ENCODE results near the gene ZDHHC13. TPM values are rescaled to one million over a fixed set of nuclear protein-coding genes. Genes with fewer than 3 reads are reported as not detected.

Gene ZDHHC13
- total RNA-seq, 1 experiment from 2014 or later, result 21.8 TPM

DNA sequence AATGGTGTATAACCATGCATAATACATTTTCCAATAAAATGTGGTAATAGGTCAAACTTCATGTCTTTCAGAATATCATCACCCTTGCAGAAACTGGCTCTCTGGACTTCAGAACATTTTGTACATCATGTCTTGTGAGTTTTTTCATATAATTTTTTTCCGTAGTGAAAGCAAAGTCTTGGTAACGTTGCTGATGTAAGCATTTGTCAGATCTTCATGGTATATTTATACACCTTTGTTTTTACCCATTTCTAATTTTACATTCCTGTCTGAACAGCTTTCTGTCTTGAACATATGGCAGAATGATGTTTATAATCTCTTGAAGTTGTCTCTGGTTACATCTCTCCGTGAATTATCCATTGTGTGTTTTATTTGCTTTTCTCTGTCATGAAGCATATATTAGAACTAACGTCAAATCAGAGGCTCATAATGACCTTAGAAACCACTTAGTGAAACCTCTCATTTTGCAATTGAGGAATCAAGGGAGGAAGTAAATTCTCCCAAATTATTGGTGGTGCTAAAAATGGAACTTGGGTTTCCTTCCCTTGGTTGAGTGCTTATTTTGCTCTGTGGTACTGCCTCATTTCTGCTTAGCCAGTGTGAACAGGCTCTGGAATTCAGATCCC, 47.4 kb downstream of the ZDHHC13 start:
- Histone ChIP-seq H3K27me3 (ENCODE audit: insufficient read depth, low read length) (no peaks in the 10 kb centered on the region), H3K9ac (ENCODE audit: low read length) (no peak overlapping the region), H3K9me3 (ENCODE audit: control insufficient read depth in 1 of 2, insufficient read depth in 1 of 2, low read depth in 1 of 2, low read length in 2 of 2) (no peaks in the 10 kb centered on the region), H3K4me3 (replicated peaks in 1 of 2; ENCODE audit: low read depth in 1 of 2, low read length in 2 of 2) (no peak overlapping the region), H2AFZ (ENCODE audit: low read depth, low read length, poor library complexity, severe bottlenecking) (no peak overlapping the region), H3K36me3 (ENCODE audit: control insufficient read depth in 1 of 2, insufficient read depth in 2 of 2, low read length in 2 of 2) (peaks cover 6 to 9% of the 10 kb centered on the region in 2 experiments; a peak in 2 of 4 replicates), H4K20me1 (ENCODE audit: insufficient read depth) (no peaks in the 10 kb centered on the region), H3K27ac (ENCODE audit: low read depth, low read length) (no peak overlapping the region), H3K79me2 (ENCODE audit: insufficient read depth, low read length) (no peaks in the 10 kb centered on the region), H3K9me2 (ENCODE audit: insufficient read depth) (no peaks in the 10 kb centered on the region), H3K4me2 (ENCODE audit: low read length) (no peak overlapping the region), H3K4me1 (ENCODE audit: control insufficient read depth in 1 of 2, insufficient read depth in 2 of 2, low read length in 2 of 2) (no peaks in the 10 kb centered on the region)
- BruUV-seq (replicated peaks), result no TSS peak
- ATAC-seq (no peak), DNase-seq (ENCODE audit: low read depth, low spot score) (no peak)
- intact Hi-C loops (cut with micrococcal nuclease), result no loop called here
- POLR2A ChIA-PET, result interaction anchor here (1.0 kb wide), 1 partner anchor 17 kb away, joined by 7 read pairs; no protein-coding TSS in a partner anchor
- CTCF ChIA-PET, result no interaction called here
- TF ChIP-seq ELF1 (IDR thresholded peaks at IDR 0.05; ENCODE audit: borderline replicate concordance, low read depth), result no peak
- TF ChIP-seq FOSL1 (IDR thresholded peaks at IDR 0.05; ENCODE audit: low read depth), result no peak
- TF ChIP-seq, protein P1, sequence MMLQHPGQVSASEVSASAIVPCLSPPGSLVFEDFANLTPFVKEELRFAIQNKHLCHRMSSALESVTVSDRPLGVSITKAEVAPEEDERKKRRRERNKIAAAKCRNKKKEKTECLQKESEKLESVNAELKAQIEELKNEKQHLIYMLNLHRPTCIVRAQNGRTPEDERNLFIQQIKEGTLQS (IDR thresholded peaks at IDR 0.05), result no peak
- TF ChIP-seq POLR2AphosphoS5 (IDR thresholded peaks at IDR 0.05; ENCODE audit: low read depth, low read length), result no peak
- TF ChIP-seq, protein P2, sequence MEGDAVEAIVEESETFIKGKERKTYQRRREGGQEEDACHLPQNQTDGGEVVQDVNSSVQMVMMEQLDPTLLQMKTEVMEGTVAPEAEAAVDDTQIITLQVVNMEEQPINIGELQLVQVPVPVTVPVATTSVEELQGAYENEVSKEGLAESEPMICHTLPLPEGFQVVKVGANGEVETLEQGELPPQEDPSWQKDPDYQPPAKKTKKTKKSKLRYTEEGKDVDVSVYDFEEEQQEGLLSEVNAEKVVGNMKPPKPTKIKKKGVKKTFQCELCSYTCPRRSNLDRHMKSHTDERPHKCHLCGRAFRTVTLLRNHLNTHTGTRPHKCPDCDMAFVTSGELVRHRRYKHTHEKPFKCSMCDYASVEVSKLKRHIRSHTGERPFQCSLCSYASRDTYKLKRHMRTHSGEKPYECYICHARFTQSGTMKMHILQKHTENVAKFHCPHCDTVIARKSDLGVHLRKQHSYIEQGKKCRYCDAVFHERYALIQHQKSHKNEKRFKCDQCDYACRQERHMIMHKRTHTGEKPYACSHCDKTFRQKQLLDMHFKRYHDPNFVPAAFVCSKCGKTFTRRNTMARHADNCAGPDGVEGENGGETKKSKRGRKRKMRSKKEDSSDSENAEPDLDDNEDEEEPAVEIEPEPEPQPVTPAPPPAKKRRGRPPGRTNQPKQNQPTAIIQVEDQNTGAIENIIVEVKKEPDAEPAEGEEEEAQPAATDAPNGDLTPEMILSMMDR (IDR thresholded peaks at IDR 0.05 in 2 of 3, conservative IDR thresholded peaks at IDR 0.05 in 1 of 3; ENCODE audit: borderline replicate concordance in 1 of 3, insufficient read depth in 1 of 3, low read depth in 2 of 3, low read length in 2 of 3), result no peak
- TF ChIP-seq SP1 (IDR thresholded peaks at IDR 0.05; ENCODE audit: low read depth), result no peak
- RAD21 ChIA-PET (ENCODE audit: low non-redundant PET in 1 of 2, low total read pairs in 2 of 2, uncharacterized antibody in 2 of 2, unreplicated experiment in 2 of 2), result no interaction called here

DNA sequence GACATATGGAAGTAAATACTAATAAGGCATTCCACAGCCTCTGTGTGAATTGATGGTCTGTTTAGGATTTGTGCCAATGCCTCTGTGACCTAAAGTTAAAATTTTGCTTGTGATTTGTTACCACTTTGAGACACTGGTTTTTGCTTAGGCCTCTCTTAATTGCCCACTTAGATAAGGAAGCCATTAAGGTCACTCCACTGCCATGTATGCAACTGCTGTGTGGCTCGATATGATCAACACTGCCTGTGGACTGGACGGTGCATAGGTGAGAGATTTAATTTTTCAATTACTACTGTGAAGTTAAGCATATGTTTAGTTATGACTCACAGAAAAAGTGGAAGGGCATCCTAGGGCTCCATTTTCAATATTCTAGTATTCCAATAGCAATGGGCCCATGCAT, 47.9 kb downstream of the ZDHHC13 start:
- no peaks in the 10 kb centered on the region for H3K4me1 ChIP-seq (ENCODE audit: control insufficient read depth in 1 of 2, insufficient read depth in 2 of 2, low read length in 2 of 2)
- H3K79me2 ChIP-seq (ENCODE audit: insufficient read depth, low read length), result no peaks in the 10 kb centered on the region
- DNase-seq (ENCODE audit: low read depth, low spot score) (no peak), ATAC-seq (no peak)
- no peak overlapping the region for H3K27ac ChIP-seq (ENCODE audit: low read depth, low read length)
- no peak overlapping the region for H3K4me3 ChIP-seq (replicated peaks in 1 of 2; ENCODE audit: low read depth in 1 of 2, low read length in 2 of 2)
- H3K9me3 ChIP-seq (ENCODE audit: control insufficient read depth in 1 of 2, insufficient read depth in 1 of 2, low read depth in 1 of 2, low read length in 2 of 2), result no peaks in the 10 kb centered on the region
- CTCF ChIA-PET, result no interaction called here
- RAD21 ChIA-PET (ENCODE audit: low non-redundant PET in 1 of 2, low total read pairs in 2 of 2, uncharacterized antibody in 2 of 2, unreplicated experiment in 2 of 2), result no interaction called here
- intact Hi-C loops (cut with micrococcal nuclease), result no loop called here
- H3K4me2 ChIP-seq (ENCODE audit: low read length), result no peak overlapping the region
- BruUV-seq (replicated peaks), result no TSS peak
- H3K9ac ChIP-seq (ENCODE audit: low read length), result no peak overlapping the region
- POLR2A ChIA-PET, result no interaction called here
- no peaks in the 10 kb centered on the region for H4K20me1 ChIP-seq (ENCODE audit: insufficient read depth)
- H3K9me2 ChIP-seq (ENCODE audit: insufficient read depth), result no peaks in the 10 kb centered on the region
- H3K36me3 ChIP-seq (ENCODE audit: control insufficient read depth in 1 of 2, insufficient read depth in 2 of 2, low read length in 2 of 2), result peaks cover 2 to 9% of the 10 kb centered on the region in 2 experiments; a peak in 2 of 4 replicates
- H3K27me3 ChIP-seq (ENCODE audit: insufficient read depth, low read length), result no peaks in the 10 kb centered on the region
- no peak overlapping the region for H2AFZ ChIP-seq (ENCODE audit: low read depth, low read length, poor library complexity, severe bottlenecking)
- TF ChIP-seq JUND (IDR thresholded peaks at IDR 0.05) (no peak), ZFX (IDR thresholded peaks at IDR 0.05) (no peak), RAD21 (IDR thresholded peaks at IDR 0.05; ENCODE audit: low read depth) (no peak), YY1 (IDR thresholded peaks at IDR 0.05; ENCODE audit: extremely low read depth, insufficient replicate concordance, low read depth, low read length) (no peak), TCF7L2 (IDR thresholded peaks at IDR 0.05; ENCODE audit: borderline replicate concordance, extremely low read depth, insufficient read depth, insufficient read length) (no peak), SRF (IDR thresholded peaks at IDR 0.05; ENCODE audit: low read depth) (no peak)
- TF ChIP-seq, protein P3, sequence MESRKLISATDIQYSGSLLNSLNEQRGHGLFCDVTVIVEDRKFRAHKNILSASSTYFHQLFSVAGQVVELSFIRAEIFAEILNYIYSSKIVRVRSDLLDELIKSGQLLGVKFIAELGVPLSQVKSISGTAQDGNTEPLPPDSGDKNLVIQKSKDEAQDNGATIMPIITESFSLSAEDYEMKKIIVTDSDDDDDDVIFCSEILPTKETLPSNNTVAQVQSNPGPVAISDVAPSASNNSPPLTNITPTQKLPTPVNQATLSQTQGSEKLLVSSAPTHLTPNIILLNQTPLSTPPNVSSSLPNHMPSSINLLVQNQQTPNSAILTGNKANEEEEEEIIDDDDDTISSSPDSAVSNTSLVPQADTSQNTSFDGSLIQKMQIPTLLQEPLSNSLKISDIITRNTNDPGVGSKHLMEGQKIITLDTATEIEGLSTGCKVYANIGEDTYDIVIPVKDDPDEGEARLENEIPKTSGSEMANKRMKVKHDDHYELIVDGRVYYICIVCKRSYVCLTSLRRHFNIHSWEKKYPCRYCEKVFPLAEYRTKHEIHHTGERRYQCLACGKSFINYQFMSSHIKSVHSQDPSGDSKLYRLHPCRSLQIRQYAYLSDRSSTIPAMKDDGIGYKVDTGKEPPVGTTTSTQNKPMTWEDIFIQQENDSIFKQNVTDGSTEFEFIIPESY (IDR thresholded peaks at IDR 0.05; ENCODE audit: extremely low read depth, insufficient replicate concordance, low read length), result no peak

Data from HCT116 (cell line).